ENCODE data around the gene VBP1. TPM values are rescaled to one million over a fixed set of nuclear protein-coding genes. Genes with fewer than 3 reads are reported as not detected.

The VBP1 gene
- polyA plus RNA-seq, 1 of the 3 experiments (the other 2 are of a cell fraction): 13.8 TPM

- no peak for TF ChIP-seq REST (IDR thresholded peaks at IDR 0.05; ENCODE audit: low read depth, low read length)
- TF ChIP-seq TEAD4 (IDR thresholded peaks at IDR 0.05; ENCODE audit: borderline replicate concordance, insufficient read depth): no peak
- no peak for TF ChIP-seq NFIC (IDR thresholded peaks at IDR 0.05; ENCODE audit: borderline replicate concordance)
- TF ChIP-seq EZH2phosphoT487 (IDR thresholded peaks at IDR 0.05; ENCODE audit: borderline replicate concordance, low read depth): no peak
- no peak for TF ChIP-seq PBX3 (IDR thresholded peaks at IDR 0.05)
- TF ChIP-seq GATA2 (CRISPR knock-in tag; IDR thresholded peaks at IDR 0.05): no peak
- TF ChIP-seq GABPA (IDR thresholded peaks at IDR 0.05; ENCODE audit: low read depth): no peak
- TF ChIP-seq RCOR1 (IDR thresholded peaks at IDR 0.05; ENCODE audit: low read length): no peak
- TF ChIP-seq TCF12 (IDR thresholded peaks at IDR 0.05): no peak
- no peak for TF ChIP-seq EP300 (IDR thresholded peaks at IDR 0.05; ENCODE audit: borderline replicate concordance in 1 of 2, low read depth in 1 of 2, low read length in 1 of 2)
- no peak for TF ChIP-seq MAX (IDR thresholded peaks at IDR 0.05; ENCODE audit: low read depth)
Measured at GRCh38 chrX:155246748-155247147, 30.5 kb downstream of the VBP1 start (continued).

- H3K9ac ChIP-seq: no peak overlapping the region
- H3K27me3 ChIP-seq (ENCODE audit: insufficient read depth): no peaks in the 10 kb centered on the region
- ChIA-PET POLR2A (no interaction called here), CTCF (no interaction called here)
- 42% methylated on average over 4 of the region's 4 CpGs for whole genome bisulfite sequencing (ENCODE audit: low lambda C conversion rate)
- no peaks in the 10 kb centered on the region for H4K20me1 ChIP-seq (ENCODE audit: insufficient read depth)
- H3K4me1 ChIP-seq (ENCODE audit: control insufficient read depth in 1 of 2, insufficient read depth in 2 of 2, low read depth in 1 of 2, low read length in 1 of 2): no peaks in the 10 kb centered on the region
- no peak overlapping the region for H3K4me2 ChIP-seq
- H3K27ac ChIP-seq (ENCODE audit: low read depth in 2 of 2, low read length in 1 of 2): no peak overlapping the region
- no peaks in the 10 kb centered on the region for H3K9me2 ChIP-seq
- TF ChIP-seq RFX5 (IDR thresholded peaks at IDR 0.05; ENCODE audit: low read length) (no peak), USF2 (IDR thresholded peaks at IDR 0.05; ENCODE audit: borderline replicate concordance, low read depth, low read length) (no peak), NFIC (IDR thresholded peaks at IDR 0.05; ENCODE audit: borderline replicate concordance) (no peak), YY1 (IDR thresholded peaks at IDR 0.05; ENCODE audit: low read depth) (no peak), ELF1 (IDR thresholded peaks at IDR 0.05) (no peak), TEAD4 (IDR thresholded peaks at IDR 0.05; ENCODE audit: borderline replicate concordance, insufficient read depth) (no peak), USF1 (IDR thresholded peaks at IDR 0.05; ENCODE audit: borderline replicate concordance, low read depth) (no peak), GABPA (IDR thresholded peaks at IDR 0.05; ENCODE audit: low read depth) (no peak), EP300 (IDR thresholded peaks at IDR 0.05; ENCODE audit: borderline replicate concordance in 1 of 2, low read depth in 1 of 2, low read length in 1 of 2) (no peak), RAD21 (IDR thresholded peaks at IDR 0.05; ENCODE audit: low read length) (no peak), PBX3 (IDR thresholded peaks at IDR 0.05) (no peak), SIN3A (IDR thresholded peaks at IDR 0.05; ENCODE audit: borderline replicate concordance, low read depth, low read length) (no peak)
- no peak overlapping the region for H2AFZ ChIP-seq (ENCODE audit: low read depth)
- DNase-seq: no peak
- H3F3A ChIP-seq (replicated peaks; ENCODE audit: insufficient read depth): no peaks in the 10 kb centered on the region
- H3K79me2 ChIP-seq (ENCODE audit: insufficient read depth): no peaks in the 10 kb centered on the region; the same call in 1 of the 2 replicates
- no peaks in the 10 kb centered on the region for H3K36me3 ChIP-seq (replicated peaks in 1 of 2; ENCODE audit: control insufficient read depth in 1 of 2, insufficient read depth in 2 of 2, low read length in 1 of 2)
- H3K4me3 ChIP-seq (ENCODE audit: low read depth in 2 of 2, low read length in 1 of 2): no peak overlapping the region
- H3K9me3 ChIP-seq: no peaks in the 10 kb centered on the region
Measured at GRCh38 chrX:155247497-155247896, 31.2 kb downstream of the VBP1 start.
